ENCODE data around the gene GMPR.
"Not testable (repeated sequence)": the region's sequence is repeated elsewhere in the genome, so short reads cannot be mapped to it uniquely, and the experiment has no call there.

GMPR gene

DNA sequence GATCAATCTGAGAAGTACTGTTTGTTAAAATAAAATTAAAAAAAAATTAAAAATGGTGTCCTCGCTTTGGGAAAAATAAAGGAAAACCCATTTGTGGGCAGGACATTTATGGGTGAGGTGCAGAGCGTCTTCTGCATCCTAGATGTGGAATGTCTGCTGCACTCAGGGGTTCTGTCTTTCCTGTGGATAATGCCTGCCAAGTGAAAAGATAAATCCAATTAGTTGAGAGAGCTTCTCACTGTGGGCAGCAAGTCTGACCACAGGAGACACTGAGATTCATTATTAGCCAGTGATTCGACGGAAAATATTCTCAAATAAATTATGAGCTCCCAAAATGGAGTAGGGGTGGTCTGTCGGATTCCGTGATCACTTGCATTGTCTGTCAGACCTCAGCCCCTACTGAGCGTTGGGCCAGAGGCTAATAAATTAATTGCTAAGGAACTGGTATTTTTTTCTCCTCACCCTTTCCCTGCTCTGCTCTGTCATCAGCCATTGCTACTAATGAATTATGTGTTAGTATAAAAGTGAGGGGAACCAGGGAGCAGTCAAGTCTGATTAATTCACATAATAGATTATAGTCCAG lies 10.0 kb downstream of the GMPR start:
- no peak for DNase-seq (ENCODE audit: low spot score)

DNA sequence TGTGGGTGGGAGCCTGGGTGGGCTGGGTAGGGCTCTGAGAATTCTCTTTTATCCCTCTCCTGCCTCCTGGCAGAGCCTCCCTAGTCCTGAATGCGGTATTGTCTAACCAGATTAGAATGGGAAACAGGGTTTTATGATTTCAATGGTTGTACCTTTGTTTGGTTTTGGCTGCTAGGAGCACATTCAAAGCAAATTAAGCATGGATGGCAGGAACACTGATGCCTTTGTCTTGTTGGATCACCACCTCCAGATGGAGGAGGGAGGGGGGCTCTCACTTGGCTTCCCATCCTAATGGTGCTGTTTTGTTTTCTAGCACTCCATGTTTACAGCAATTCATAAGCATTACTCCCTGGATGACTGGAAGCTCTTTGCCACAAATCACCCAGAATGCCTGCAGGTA lies 11.6 kb downstream of the GMPR start:
- no peak for DNase-seq (ENCODE audit: low spot score)

DNA sequence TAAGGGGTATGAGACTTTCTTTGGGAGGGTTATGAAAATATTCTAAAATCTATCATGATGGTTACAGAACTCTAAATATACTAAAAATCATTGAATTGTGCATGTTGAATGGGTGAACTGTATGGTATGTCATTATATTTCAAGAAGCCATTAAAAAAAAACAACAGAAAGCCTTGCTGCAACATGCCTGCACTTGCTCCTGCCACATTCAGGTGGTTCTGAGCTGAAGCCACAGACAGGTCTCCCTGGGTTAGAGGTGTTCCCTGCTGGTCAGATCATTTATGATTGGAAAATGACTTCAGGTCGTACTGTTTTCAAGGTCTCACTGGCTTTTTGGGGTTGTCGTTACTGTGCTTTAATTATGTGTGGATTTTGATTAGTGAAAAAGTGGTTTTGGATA lies 13.3 kb downstream of the GMPR start:
- no peak for DNase-seq (ENCODE audit: low spot score)

DNA sequence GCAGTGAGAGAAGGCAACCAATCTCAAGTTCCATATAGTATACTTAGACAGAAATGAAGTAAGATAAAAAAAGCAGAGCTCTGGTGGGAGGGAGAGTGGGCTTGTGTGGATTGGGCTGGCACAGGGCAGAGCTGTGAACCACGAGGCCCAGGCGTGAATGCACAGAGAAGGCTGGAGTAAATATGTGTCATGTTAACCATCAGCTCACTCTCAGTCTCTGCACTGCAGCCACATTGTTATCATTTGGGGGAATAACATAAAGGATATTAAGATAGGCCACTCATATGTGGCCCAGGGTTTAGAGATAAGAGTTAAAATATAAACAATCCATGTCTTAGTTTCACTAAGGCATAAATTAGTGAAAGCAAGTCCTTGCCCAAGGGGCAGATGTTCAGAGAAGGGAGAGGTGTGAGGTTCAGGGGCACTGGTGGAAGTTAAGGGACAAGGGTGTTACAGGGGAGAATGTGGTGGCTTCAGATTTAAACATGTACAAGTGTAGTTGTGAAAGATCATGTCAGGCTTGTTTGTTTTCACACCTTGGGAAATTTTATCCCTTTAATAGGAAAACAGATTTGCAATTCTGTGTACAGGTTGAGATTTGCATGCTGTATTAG lies 14.4 kb downstream of the GMPR start:
- DNase-seq (ENCODE audit: low spot score) = no peak

DNA sequence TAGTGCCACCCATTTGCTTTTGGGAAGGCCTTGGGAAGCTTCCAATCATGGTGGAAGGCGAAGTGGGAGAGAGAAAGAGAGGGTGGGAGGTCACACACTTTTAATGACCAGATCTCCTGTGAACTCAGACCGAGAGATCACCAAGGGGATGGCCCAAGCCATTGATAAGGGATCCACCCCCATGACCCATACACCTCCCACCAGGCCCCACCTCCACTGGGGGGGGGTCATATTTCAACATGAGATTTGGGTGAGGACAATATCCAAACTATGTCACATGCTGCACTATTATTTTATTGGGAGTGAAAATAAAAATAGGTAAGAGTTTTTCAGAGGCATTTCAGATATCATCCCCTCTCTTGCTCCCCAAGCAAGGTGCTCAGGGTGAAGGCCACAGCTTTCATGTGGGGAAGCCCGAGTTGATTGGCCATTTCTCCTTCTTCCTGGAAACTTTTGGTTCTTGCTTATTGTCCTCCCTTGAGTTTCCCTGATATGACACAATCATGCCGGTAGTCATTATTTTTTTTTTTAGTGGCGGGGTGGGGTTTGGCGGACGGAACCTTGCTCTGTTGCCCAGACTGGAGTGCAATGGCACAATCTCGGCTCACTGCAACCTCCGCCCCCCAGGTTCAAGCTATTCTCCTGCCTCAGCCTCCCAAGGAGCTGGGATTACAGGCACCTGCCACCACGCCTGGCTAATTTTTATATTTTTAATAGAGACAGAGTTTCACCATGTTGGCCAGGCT lies 15.2 kb downstream of the GMPR start:
- no peak for DNase-seq (ENCODE audit: low spot score)

DNA sequence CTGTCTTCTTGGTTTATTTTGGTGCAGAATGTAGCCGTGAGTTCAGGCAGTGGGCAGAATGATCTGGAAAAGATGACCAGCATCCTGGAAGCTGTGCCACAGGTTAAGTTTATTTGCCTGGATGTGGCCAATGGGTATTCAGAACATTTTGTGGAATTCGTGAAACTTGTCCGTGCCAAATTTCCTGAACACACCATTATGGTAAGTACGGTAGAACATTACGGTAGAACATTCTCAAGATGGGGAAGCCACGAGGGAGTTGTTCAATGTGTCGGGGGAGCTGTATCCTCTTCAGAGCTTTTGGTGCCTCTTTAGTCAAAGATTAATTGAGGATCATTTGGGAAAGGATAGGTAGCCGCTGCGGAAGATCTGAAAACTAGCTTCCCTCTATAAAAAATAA lies 16.1 kb downstream of the GMPR start:
- no peak for DNase-seq (ENCODE audit: low spot score)

DNA sequence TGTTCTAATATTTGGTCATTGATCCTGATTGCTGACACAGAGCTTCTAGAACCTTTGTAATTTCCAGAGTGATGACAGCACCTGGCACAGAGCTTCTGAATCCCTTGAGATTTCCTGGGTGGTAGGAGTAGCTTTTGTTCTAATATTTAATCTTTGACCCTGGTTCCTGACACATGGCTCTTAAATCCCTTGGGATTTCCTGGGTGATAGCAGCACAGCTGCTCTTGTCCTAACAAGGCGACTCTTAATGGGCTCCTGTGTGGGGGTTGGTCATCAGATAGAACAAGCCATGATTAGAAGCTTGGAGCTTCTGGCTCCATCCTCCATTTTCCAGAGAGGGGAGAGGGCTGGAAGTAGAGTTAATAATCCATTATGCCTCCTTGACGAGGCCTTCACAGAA lies 18.4 kb downstream of the GMPR start:
- no peak for DNase-seq (ENCODE audit: low spot score)

DNA sequence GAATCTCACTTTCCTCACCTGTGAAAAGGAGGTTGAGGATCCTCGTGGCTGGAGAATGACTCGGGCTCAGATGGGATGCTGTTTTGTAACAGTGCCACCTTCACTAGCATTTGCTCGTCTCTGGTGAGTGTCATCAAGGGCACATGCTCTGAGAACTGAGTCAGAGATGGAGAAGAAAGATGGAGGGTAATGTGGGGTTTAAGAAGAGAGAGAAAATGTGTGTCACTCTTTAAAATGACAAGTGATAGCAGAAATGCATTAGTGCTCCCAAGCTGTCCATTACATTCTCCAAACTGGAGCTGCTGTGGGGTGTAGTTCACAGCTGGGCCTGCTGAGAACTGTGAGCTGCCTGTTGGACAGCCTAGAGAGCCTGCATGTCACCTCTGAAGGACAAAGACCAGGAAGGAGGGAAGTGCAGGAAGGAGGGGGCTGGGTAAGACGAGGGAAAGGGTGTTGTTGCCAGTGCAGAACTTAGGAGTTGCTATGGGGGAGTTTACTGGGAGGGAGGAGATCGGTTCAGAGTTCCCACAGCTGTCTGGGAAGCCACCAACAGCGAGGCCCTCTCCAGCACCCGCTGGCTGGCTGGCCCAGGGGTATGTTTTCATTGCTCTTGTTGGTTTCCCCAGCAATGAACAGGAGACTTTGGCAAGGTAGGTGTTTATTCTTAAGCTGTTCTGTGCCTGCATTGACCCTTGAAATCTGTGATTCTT lies 19.8 kb downstream of the GMPR start:
- DNase-seq (ENCODE audit: low spot score) = no peak

DNA sequence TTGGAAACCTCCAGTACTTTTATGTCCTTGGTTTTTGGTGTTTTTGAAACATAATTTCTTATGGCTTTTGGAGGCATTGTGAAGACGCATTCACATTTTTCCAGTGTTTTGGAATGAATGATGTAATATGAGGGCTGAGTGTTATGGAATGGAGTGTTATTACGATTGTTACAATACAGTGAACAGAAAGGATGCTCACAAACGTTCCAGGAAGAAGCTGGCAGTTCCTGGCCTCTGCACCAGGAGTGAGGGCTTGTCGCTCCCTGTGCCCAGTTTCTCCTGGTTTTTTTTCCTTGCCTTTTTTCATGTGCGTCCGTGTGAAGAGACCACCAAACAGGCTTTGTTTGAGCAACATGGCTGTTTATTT lies 20.3 kb downstream of the GMPR start:
- no peak for DNase-seq (ENCODE audit: low spot score)

DNA sequence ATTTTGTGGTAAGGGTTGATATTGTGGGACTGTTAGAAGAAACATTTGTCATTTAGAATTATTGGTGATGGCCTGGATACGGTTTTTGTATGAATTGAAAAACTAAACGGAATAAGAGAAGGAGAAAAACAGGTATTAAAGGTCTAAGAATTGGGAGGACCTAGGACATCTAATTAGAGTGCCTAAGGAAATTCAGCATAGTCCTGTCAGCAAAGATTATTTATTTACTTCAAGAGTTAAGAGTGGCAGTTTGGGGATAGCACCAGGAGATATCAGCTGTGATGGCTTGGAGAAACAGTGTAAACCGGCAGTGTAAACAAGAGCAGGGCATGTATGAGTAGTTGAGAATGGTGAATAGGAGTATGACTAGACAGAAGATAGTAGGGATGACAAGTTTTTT lies 21.2 kb downstream of the GMPR start:
- DNase-seq (ENCODE audit: low spot score) = not testable (repeated sequence)

DNA sequence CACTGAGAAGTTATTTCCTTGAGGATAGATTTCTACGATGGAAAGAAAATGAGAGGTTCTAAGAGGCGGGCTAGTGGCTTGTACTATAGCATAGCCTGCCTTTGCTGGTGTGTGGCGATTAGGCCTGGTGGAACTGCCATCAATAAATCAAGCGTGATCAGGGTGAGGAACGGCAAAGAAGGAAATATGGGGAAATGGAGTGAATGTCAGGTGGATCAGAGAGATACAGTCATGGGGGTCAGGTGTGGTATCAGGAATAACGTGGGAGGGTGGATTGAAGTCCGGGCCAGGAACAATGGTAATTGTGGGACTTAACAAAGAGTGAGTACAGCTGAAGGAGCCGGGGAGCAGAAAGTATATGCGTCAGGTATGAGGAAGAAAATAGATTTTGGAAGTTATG lies 22.2 kb downstream of the GMPR start:
- DNase-seq (ENCODE audit: low spot score) = not testable (repeated sequence)

DNA sequence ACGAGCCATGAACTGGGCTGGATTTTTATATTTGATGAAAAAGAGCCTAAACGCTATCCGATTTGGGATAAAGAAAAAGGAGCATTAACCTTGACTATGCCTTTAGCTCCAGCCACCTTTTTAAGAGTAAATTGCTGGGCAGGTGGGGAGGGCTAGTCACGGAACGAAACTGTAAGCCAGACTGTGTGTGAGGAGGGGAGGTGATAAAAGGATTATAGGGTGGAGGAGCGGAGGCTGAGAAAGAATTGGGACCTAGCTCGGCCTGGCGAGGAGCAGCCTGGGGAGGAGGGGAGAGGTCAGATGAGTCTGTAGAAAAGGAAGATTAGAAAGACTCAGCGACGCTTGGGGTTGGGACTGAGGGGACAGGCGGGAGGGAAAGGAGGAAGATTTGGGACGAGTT lies 24.4 kb downstream of the GMPR start:
- DNase-seq (ENCODE audit: low spot score) = not testable (repeated sequence)

DNA sequence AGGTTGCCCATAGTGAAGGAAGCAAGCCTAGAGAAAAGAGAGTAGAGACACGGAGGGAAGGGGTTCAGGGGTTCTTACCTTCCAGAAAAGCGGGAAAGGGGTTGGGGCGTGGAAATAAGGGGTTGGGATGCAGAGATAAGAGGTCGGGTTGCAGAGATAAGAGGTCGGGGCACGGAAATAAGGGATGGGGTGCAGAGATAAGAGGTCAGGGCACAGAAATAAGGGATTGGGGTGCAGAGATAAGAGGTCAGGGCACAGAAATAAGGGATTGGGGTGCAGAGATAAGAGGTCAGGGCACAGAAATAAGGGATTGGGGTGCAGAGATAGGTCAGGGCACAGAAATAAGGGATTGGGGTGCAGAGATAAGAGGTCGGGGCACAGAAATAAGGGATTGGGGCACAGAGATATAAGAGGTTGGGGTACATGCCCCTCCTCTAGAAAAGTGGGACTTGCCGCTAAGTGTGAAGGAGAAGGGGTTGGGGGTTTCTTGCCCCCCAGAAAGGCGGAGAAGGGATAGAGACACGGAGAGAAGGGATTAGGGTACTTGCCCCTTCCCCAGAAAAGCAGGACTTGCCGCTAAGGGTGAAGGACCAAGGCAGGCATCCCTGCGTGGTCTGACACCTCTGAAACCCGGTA lies 25.2 kb downstream of the GMPR start:
- DNase-seq (ENCODE audit: low spot score) = not testable (repeated sequence)

DNA sequence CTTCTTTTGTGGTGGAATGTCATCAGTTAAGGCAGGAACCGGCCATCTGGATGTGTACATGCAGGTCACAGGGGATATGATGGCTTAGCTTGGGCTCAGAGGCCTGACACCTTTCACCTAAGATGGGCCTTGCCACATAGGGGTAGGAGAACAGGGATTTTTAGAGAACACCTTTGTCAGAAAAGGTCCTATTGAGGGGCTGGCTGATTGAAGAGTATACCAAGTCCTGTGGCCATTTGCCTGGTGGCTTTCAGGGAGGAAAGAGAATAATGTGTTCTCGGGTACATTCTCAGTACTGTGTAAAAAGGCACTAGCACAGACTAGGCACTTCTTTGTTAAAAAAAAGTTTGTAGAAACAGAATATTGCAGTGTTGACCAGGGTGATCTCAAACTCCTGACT lies 26.4 kb downstream of the GMPR start:
- DNase-seq (ENCODE audit: low spot score) = no peak

DNA sequence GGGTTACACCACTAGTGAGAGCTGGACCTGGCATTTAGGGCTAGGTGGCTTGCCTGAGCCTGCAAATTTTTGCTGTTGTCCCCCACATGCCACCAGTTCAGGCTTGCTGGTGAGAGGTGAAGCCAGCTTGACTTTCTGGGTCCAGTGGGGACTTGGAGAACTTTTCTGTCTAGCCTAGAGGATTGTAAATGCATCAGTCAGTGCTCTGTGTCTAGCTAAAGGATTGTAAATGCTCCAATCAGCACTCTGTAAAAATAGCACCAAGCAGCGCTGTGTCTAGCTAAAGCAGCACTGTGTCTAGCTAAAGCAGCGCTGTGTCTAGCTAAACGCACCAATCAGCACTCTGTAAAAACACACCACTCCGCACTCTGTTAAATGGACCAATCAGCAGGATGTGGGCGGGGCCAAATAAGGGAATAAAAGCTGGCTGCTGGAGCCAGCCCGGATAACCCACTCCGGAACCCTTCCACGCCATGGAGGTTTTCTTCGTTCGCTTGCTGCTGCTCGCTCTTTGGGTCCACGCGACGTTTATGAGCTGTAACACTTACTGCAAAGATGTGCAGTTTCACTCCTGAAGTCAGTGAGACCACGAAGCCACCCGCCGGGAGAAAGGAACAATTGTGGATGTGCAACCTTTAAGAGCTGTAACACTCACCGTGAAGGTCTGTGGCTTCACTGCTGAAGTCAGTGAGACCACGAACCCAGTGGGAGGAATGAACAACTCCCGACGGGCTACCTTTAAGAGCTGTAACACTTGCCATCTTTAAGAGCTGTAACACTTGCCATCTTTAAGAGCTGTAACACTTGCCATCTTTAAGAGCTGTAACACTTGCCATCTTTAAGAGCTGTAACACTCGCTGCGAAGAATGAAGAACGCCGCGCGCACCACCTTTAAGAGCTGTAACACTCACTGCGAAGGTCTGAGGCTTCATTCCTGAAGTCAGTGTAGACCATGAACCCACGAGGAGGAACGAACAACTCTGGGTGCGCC lies 27.3 kb downstream of the GMPR start:
- no peak for DNase-seq (ENCODE audit: low spot score)

DNA sequence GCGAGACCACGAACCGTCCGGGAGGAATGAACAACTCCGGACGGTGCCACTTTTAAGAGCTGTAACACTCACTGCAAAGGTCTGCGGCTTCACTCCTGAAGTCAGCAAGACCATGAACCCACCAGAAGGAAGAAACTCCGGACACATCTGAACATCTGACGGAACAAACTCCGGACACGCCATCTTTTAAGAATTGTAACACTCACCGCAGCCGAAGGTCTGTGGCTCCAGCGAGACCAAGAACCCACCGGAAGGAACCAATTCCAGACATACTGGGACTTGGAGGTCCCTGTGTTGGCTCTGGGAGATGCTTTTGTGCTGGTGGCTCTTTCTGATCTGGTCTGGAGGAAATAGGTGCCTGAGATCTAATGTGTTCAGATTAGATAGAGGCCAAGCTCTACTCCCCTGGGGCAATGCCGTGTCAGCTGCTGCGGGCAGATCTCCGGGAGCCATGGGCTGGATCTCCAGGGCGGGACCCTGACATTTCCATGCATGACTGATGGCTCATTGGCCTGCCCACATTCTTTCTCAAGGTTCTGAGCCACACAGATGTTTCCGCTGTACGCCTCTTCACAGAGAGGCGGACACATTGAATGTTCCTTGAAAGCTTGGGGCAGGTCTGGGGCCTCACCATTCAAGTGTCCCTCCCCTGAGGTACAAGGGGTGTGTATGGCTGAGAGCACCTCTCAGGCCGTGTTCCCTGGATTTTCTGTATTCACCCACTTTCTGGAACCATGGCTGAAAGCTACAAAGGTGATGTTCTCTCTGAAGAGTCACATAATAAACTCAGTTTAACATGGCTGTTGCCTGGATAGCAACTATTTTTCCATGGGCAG lies 29.3 kb downstream of the GMPR start:
- no peak for DNase-seq (ENCODE audit: low spot score)

DNA sequence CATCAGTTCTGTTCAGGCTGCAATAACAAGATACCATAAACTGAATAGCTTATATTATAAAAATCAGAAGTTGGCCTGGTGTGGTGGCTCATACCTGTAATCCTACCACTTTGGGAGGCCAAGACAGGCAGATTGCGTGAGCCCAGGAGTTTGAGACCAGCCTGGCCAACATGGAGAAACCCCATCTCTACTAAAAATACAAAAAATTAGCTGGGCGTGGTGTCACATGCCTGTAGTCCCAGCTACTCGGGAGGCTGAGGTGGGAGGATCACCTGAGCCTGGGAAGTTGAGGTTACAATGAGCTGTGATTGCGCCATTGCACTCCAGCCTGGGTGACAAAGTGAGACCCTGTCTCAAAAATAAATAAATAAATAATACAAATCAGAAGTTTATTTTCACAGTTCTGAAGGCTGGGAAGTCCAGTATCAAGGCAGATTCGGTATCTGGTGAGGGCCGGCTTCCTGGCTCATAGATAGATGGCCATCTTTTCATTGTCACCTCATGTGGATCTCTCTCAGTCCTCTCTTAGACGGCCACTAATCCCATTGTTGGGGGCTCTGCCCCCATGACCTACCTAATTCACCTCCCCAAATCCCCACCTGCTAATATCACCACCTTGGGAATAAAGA lies 31.2 kb downstream of the GMPR start:
- not testable (repeated sequence) for DNase-seq (ENCODE audit: low spot score)

DNA sequence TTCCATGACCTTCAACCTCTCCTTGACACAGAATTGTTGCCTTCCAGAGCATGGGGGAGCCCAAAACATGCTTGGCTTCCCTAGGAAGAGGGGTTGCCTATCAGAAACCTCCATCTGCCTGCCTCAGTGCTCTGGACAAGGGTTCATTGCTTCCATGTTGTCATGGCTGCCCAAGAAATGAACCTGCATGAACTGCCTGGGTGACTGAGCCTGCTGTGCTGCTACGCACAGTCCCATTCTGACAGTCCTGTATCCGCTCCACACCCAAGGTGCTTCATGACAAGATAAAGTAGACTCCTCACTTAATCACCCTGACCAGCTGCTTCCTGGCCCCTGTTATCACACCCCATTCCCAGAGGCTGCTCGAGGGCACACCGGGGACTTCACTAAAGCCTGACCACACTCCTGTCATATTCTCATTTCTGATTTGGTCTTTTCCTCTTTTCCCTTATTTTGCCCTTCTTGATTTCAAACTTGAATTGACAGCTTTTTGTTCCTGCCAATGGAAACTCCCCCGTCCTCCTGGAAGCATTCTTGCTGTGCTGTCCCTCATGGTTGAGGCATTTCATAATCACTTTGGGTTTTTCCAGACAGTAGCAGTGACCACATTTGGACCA lies 31.9 kb downstream of the GMPR start:
- no peak for DNase-seq (ENCODE audit: low spot score)

DNA sequence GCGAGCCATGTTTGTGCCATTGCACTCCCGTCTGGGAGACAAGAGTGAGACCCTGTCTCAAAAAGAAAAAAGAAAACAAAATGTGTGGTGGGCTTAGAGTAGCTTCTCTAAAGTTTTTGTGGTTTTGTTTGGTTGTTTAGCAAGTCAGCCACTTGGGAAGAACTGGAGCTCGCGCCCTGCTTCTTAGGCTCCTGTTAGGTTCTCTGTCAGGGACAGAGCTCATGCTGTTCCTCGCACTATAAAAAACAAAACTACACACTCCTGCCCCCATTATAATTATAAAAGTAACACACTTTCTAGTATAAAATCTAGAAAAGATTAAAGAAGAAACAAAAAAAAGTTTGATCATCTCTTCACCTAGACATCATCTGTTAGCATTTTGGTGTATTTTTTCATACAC lies 33.0 kb downstream of the GMPR start:
- no peak for DNase-seq (ENCODE audit: low spot score)

Measured in germinal center (tissue), 1 donor.